Hypothalamus (tissue), 51 donors: ENCODE results near the gene ZNF606.

Experiments
- DNase-seq, 51 donors: peaks; one replicate each; lab custom pipeline; 2025; lab: John Stamatoyannopoulos, UW

The ZNF606 gene

DNA sequence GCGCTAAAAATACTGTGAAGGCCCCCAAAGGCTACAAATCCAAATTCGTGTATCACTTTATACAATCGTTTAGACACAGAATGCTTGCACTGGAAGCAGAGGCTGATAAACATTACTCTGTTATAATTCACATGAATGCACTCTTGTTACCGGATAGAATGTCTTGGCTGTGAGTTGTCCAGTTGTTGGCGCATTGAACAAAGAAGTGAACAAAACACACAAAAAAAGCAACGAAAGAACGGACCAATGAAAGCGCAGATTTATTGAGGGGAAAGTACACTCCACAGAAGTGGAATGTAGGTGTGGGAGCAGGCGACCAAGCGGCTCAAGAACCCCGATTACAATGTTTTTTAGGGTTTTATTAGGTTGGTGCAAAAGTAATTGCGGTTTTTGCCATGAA, 66.9 kb downstream of the ZNF606 start:
- peak in 4 of 51 donors; percentile 1 to 39 (median 22) for DNase-seq

GRCh38 chr19:57934820-57935665, 67.6 kb downstream of the ZNF606 start, which contains the start of gene ZNF418:
TSS of gene ZNF418 (minus strand) at chr19:57935402. CDS start at chr19:57933822, 1,580 bp downstream.
- peak; percentile 7 to 91 (median 61) for DNase-seq

DNA sequence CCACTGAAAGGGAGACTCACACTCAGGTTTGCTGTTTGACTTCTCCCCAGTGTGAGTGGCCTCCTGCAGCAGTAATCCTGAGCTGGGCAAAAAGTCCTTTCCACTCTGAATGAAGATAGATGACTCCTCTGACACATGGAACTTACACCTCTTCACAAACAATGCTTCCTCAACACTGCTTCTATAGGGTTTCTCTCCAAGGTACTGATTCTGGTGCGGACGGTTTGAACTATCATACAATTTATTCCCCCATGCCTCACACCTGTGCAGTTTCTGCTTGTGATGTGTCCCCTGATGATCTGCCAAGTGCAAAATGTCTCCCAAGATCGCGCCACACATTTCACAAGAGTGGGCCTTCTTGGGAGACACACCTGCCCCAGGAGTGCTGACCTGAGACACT, 75.0 kb downstream of the ZNF606 start:
- no peak for DNase-seq
